OCI-LY3 (cell line): ENCODE results near the gene LITAFD.

Experiments used
- H2AFZ ChIP-seq: fragments of 200-600, 300-600 bp; shearing (Covaris generic); 2 replicates; pipeline ENCODE4 v1.6.0; 2014; ENCODE audit warnings: antibody characterized with exemption, low read depth, low read length
- H3K27ac ChIP-seq: fragments of 200-600, 300-600 bp; sonication (generic); 2 replicates; pipeline ENCODE4 v1.5.1; 2014; ENCODE audit warnings: mild to moderate bottlenecking, low read length, moderate library complexity, mixed read lengths
- H3K27me3 ChIP-seq: fragments of 200-600, 300-600 bp; sonication (generic); 2 replicates; pipeline ENCODE4 v1.6.1; 2014; ENCODE audit warnings: low read depth, low read length, mixed read lengths
- H3K36me3 ChIP-seq: fragments of 200-600, 300-600 bp; sonication (generic); replicated peaks from 2 replicates; pipeline ENCODE3; 2014; ENCODE audit warnings: low read depth, low read length, mixed read lengths
- H3K4me1 ChIP-seq: fragments of 300-600, 200-600 bp; sonication (generic); 2 replicates; pipeline ENCODE4 v1.6.1; 2014; ENCODE audit warnings: low read length, mixed read lengths
- H3K4me2 ChIP-seq: fragments of 200-600, 300-600 bp; sonication (generic); 2 replicates; pipeline ENCODE4 v1.6.1; 2014; ENCODE audit warnings: low read length, mixed read lengths
- H3K4me3 ChIP-seq: fragments of 300-600, 200-600 bp; sonication (generic); 2 replicates; pipeline ENCODE4 v1.5.1; 2014; ENCODE audit warnings: antibody characterized with exemption, mild to moderate bottlenecking, low read length, moderate library complexity
- H3K79me2 ChIP-seq: fragments of 300-600, 200-600 bp; shearing (Covaris generic); 2 replicates; pipeline ENCODE4 v1.6.1; 2014; ENCODE audit warnings: mild to moderate bottlenecking, low read length, mixed read lengths
- H3K9ac ChIP-seq: fragments of 300-600, 200-600 bp; shearing (Covaris generic); 2 replicates; pipeline ENCODE4 v1.6.0; 2014; ENCODE audit warnings: mild to moderate bottlenecking, low read length, moderate library complexity
- H3K9me3 ChIP-seq: fragments of 200-600, 300-600 bp; shearing (Covaris generic); 2 replicates; pipeline ENCODE4 v1.6.1; 2014; ENCODE audit warnings: low read length, mixed read lengths; ENCODE audit not compliant: insufficient read depth
- H4K20me1 ChIP-seq: fragments of 200-600, 300-600 bp; sonication (generic); 2 replicates; pipeline ENCODE4 v1.6.1; 2016; ENCODE audit warnings: low read length, mixed read lengths; ENCODE audit not compliant: insufficient read depth
- EZH2phosphoT487 ChIP-seq: fragments of 200-600 bp; shearing (Covaris generic); IDR thresholded peaks from 2 replicates; pipeline ENCODE4 v1.6.1; 2018; ENCODE audit warnings: antibody characterized with exemption, mixed run types, low read depth
- TF ChIP-seq, protein P1 (sequence below): fragments of 200-600, 300-600 bp; sonication (generic); IDR thresholded peaks from 2 replicates; pipeline ENCODE4 v1.5.1; 2014; ENCODE audit warnings: antibody characterized with exemption, low read length, low read depth

LITAFD gene

DNA sequence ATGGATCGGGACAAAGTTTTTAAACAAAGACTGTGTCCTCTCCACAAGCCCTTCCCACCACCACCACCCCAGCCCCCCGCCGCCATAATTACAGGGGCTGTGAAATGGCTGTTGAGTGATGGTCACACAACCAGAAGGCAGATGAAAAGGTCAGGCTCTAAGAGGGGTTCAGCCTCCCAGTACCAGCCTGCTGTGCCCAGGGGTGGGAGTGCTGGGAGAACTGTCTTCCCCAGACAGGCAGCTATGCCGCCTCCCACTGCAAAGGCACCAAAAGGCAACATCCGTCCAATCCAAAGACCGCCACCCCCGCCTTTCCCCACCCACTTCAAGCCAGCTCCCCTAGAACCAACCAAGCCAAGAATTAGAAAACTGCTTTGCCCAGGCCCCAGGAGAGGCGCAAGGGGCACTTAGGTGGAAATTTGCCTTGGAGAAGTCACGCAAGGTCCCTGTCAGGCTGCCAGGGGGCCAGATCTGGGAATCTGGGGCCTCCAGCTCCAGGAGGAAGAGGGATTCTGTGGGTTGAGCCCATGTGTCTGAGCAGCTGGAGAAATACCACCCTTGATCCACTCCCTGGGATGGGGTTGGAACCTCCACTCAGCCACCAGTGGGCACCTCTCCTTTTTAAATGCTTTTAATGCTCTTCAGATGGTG is 27.7 kb upstream of the LITAFD start:
- H3K9me3 ChIP-seq: no peaks in the 10 kb centered on the region
- H3K27ac ChIP-seq: no peak overlapping the region
- no peaks in the 10 kb centered on the region for H3K27me3 ChIP-seq
- H2AFZ ChIP-seq: no peak overlapping the region
- H3K4me3 ChIP-seq: no peak overlapping the region
- no peak overlapping the region for H3K9ac ChIP-seq
- H3K79me2 ChIP-seq: peaks cover 5% of the 10 kb centered on the region; the same call in 1 of the 2 replicates
- no peaks in the 10 kb centered on the region for H3K4me1 ChIP-seq
- no peak for TF ChIP-seq EZH2phosphoT487
- TF ChIP-seq, protein P1, sequence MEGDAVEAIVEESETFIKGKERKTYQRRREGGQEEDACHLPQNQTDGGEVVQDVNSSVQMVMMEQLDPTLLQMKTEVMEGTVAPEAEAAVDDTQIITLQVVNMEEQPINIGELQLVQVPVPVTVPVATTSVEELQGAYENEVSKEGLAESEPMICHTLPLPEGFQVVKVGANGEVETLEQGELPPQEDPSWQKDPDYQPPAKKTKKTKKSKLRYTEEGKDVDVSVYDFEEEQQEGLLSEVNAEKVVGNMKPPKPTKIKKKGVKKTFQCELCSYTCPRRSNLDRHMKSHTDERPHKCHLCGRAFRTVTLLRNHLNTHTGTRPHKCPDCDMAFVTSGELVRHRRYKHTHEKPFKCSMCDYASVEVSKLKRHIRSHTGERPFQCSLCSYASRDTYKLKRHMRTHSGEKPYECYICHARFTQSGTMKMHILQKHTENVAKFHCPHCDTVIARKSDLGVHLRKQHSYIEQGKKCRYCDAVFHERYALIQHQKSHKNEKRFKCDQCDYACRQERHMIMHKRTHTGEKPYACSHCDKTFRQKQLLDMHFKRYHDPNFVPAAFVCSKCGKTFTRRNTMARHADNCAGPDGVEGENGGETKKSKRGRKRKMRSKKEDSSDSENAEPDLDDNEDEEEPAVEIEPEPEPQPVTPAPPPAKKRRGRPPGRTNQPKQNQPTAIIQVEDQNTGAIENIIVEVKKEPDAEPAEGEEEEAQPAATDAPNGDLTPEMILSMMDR: no peak
- H3K4me2 ChIP-seq: no peak overlapping the region
- H3K36me3 ChIP-seq: peaks cover 62% of the 10 kb centered on the region
- peaks cover 18% of the 10 kb centered on the region for H4K20me1 ChIP-seq

DNA sequence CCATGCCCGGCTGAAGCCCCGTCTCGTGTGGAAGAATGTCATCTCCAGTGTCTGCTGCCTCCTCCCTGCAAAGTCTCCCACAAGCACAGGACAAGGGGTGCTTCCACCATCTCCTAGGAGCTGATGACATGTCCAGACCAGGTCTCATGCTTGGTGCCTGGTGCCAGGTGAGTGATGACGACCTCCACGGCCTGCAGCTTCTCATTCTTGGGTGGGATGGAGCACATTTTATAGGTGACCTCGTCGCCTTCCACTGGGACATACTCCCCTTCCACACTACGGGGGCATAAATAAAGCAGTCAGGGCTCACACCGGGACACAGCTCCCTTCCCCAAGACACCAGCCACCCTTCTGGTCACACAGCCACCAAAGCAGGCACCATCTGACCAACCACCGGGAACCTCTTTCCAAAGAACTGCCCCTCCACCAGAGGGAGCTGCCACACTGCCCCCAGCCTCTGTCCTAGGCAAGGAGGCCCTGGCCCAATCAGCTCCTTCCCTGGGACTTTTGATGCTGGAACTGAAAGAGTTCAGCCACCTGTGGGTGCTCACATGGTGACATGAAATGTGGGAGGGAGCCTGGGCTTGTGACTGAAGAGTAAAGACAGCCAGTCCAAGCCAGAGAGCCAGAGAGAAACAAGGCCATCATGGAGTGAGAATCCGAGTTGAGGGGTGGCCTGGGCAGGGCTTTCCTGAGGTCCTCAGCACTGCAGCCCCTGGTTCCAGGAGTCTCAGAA is 26.9 kb upstream of the LITAFD start:
- no peak overlapping the region for H3K27ac ChIP-seq
- H3K9ac ChIP-seq: no peak overlapping the region
- H3K4me1 ChIP-seq: peaks cover under 1% of the 10 kb centered on the region; the same call in 1 of the 2 replicates
- H3K79me2 ChIP-seq: peaks cover 10% of the 10 kb centered on the region; the same call in 1 of the 2 replicates
- no peaks in the 10 kb centered on the region for H3K9me3 ChIP-seq
- H4K20me1 ChIP-seq: peaks cover 23% of the 10 kb centered on the region
- H3K36me3 ChIP-seq: peaks cover 56% of the 10 kb centered on the region
- no peak for TF ChIP-seq EZH2phosphoT487
- TF ChIP-seq, protein P1: peak; percentile 35
- no peaks in the 10 kb centered on the region for H3K27me3 ChIP-seq
- no peak overlapping the region for H2AFZ ChIP-seq
- no peak overlapping the region for H3K4me2 ChIP-seq
- no peak overlapping the region for H3K4me3 ChIP-seq

DNA sequence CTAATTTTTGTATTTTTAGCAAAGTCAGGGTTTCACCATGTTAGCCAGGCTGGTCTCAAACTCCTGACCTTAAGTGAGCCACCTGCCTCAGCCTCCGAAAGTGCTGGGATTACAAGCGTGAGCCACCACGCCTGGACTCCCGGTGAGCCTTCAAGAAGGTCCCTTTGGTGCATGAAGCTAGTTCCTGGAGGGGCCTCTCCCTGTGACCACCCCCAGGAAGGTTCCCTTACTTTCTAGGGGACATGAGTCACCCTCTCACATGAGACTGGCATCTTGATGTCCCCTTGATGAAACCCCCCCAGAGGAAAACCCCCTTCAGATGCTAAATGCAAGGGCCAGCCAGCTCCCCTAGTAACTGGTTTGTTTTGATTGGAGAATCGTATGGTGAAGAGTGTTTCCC is 26.2 kb upstream of the LITAFD start:
- no peaks in the 10 kb centered on the region for H3K27me3 ChIP-seq
- no peak overlapping the region for H2AFZ ChIP-seq
- peaks cover 54% of the 10 kb centered on the region for H3K36me3 ChIP-seq
- peaks cover 13% of the 10 kb centered on the region; the same call in 1 of the 2 replicates for H3K79me2 ChIP-seq
- H3K4me1 ChIP-seq: peaks cover 4% of the 10 kb centered on the region; the same call in 1 of the 2 replicates
- H3K9ac ChIP-seq: no peak overlapping the region
- no peak overlapping the region for H3K4me2 ChIP-seq
- no peaks in the 10 kb centered on the region for H3K9me3 ChIP-seq
- TF ChIP-seq, protein P1: no peak
- no peak for TF ChIP-seq EZH2phosphoT487
- H3K4me3 ChIP-seq: no peak overlapping the region
- H3K27ac ChIP-seq: no peak overlapping the region
- H4K20me1 ChIP-seq: peaks cover 27% of the 10 kb centered on the region
